Small intestine (tissue), 7 donors: ENCODE measurements around the gene RASA4B. TPM values are rescaled to one million over a fixed set of nuclear protein-coding genes. Genes with fewer than 3 reads are reported as not detected.
"Not testable (repeated sequence)": the region's sequence is repeated elsewhere in the genome, so short reads cannot be mapped to it uniquely, and the experiment has no call there.

Source experiments
- DNase-seq, 2 donors: peaks; one replicate each; pipeline versions ENCODE4 v3.0.0 to v3.0.0-alpha.2; 2013
- FAIRE-seq: peaks from 2 replicates; lab custom pipeline; 2012; peaks lifted over from hg19 to GRCh38; lab: Jason Lieb, UNC
- H3K27ac ChIP-seq, 3 donors: one replicate each; pipeline ENCODE4 v1.5.1; 2013; ENCODE audit warnings: low read length in 2 of 3, mild to moderate bottlenecking in 2 of 3, control low read depth in 1 of 3, inconsistent platforms in 1 of 3, low read depth in 1 of 3, moderate library complexity in 1 of 3
- H3K27me3 ChIP-seq, 3 donors: one replicate each; pipeline ENCODE4 v1.6.1; 2013; ENCODE audit warnings: low read length in 3 of 3, inconsistent platforms in 1 of 3; ENCODE audit not compliant: control insufficient read depth in 3 of 3, insufficient read depth in 3 of 3
- H3K36me3 ChIP-seq, 3 donors: one replicate each; pipeline ENCODE4 v1.6.1; 2013; ENCODE audit warnings: low read length in 3 of 3, inconsistent platforms in 1 of 3, low read depth in 1 of 3, mild to moderate bottlenecking in 1 of 3, moderate library complexity in 1 of 3; ENCODE audit not compliant: control insufficient read depth in 3 of 3, insufficient read depth in 2 of 3
- H3K4me1 ChIP-seq, 3 donors: one replicate each; pipeline ENCODE4 v1.6.1; 2013; ENCODE audit warnings: low read length in 2 of 3, inconsistent platforms in 1 of 3, low read depth in 1 of 3, mild to moderate bottlenecking in 1 of 3, moderate library complexity in 1 of 3; ENCODE audit not compliant: control insufficient read depth in 3 of 3, insufficient read depth in 2 of 3
- H3K4me3 ChIP-seq, 3 donors: one replicate each; pipeline ENCODE4 v1.5.1; 2013; ENCODE audit warnings: low read length in 3 of 3, control low read depth in 1 of 3, inconsistent platforms in 1 of 3, low read depth in 1 of 3, mild to moderate bottlenecking in 1 of 3, moderate library complexity in 1 of 3
- H3K9me3 ChIP-seq, 2 donors: one replicate each; pipeline ENCODE4 v1.6.1; 2013; ENCODE audit warnings: low read depth in 1 of 2, low read length in 1 of 2; ENCODE audit not compliant: control insufficient read depth in 2 of 2, insufficient read depth in 1 of 2
- WGBS, 3 donors: extraction: QIAGEN DNeasy Blood & Tissue Kit; methylation state at CpG; one replicate each; pipeline ENCODE4 v1.1.7; 2013; 5-methylcytosine and 5-hydroxymethylcytosine counted together
- polyA plus RNA-seq, 4 donors: library from polyadenylated mRNA; stranded (reverse) in 3 of 4; unstranded in 1 of 4; fragments of 200-250 nt in 3 of 4; fragments of 120-200 nt in 1 of 4; gene quantifications; one replicate each; pipeline versions ENCODE4 v1.2.1 to v1.2.3, GENCODE V29; 2013
- donor health status: healthy with polysubstance abuse.
- donor health status: control.
- donor health status: control.
- donor health status: Bipolar disorder and iron deficiency.
- donor health status: healthy.

RASA4B gene
- polyA plus RNA-seq, 4 donors = 14.2 to 58.4 (median 35.7) TPM

GRCh38 chr7:102516951-102517350 is 626 bp downstream of the RASA4B start:
- DNase-seq, FAIRE-seq, H3K27ac ChIP-seq, H3K4me3 ChIP-seq, H3K36me3 ChIP-seq, H3K27me3 ChIP-seq, H3K4me1 ChIP-seq, H3K9me3 ChIP-seq: not testable (repeated sequence)
- no CpG with 5 or more reads among the region's 10 CpGs for WGBS, 3 donors

DNA sequence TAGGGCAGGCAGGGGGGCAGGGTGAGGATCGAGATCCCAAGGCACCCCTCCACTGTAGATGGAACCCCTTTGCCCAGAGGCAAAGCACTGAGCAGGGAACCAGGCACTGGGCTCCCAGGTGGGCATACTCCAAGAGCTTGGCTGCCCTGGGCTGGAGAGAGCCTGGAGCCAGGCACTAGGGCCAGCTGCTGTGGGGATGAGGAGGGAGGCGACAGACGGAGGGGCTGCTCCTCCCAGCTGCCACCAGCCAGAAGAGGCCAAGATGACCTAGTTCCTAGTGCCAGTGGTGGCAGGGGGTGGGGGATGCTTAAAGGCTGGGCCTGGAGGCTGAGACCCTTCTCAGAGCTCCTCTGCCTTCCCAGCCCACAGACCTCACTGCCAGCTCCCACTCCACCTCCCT is 1.7 kb downstream of the RASA4B start:
- WGBS, 3 donors = no CpG with 5 or more reads among the region's 3 CpGs
- H3K36me3 ChIP-seq, H3K9me3 ChIP-seq, H3K4me1 ChIP-seq, FAIRE-seq, DNase-seq, H3K27me3 ChIP-seq, H3K27ac ChIP-seq, H3K4me3 ChIP-seq: not testable (repeated sequence)

GRCh38 chr7:102514881-102515721 is 2.5 kb downstream of the RASA4B start:
- H3K27ac ChIP-seq, H3K36me3 ChIP-seq, H3K9me3 ChIP-seq, H3K27me3 ChIP-seq, H3K4me1 ChIP-seq, FAIRE-seq, H3K4me3 ChIP-seq, DNase-seq: not testable (repeated sequence)
- 59 to 80% methylated on average over 1 to 3 of the region's 15 CpGs; no CpG with 5 or more reads in 1 of the 3 donors for WGBS, 3 donors

GRCh38 chr7:102512642-102513221 is 4.8 kb downstream of the RASA4B start:
- not testable (repeated sequence) for H3K4me3 ChIP-seq, FAIRE-seq

DNA sequence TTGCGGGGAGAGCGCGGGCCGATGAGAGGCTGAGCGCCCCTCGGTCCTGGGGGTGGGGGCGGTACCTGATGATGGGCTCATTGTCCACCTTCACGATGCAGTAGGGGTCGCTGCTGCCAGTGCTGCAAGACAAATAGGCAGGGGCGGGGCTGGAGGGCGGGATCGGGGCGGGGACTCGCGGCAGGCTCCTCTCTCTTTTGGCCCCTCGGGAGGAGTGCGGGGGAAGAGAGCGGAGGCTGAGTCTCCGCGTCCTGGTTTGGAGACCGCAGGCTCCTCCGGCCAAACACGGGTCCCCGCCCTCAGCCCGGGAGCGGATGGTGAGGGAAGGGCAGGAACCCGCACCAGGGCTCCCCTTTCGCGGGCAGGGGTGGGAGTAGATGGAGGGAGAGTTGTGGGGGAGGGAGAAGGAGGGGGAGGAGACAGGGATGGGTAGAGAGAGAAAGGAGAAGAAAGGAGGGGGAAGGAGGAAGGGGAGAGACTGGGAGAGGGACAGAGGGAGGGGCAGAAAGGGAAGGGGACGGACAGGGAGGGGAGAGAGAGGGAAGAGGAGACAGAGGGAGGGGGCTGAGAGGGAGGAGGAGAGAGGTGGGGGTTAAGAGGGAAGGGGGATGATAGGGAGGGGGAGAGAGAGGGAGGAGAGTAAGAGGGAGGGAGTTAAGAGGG is 5.6 kb downstream of the RASA4B start:
- H3K36me3 ChIP-seq, H3K4me1 ChIP-seq, H3K4me3 ChIP-seq, H3K27me3 ChIP-seq, FAIRE-seq, DNase-seq, H3K27ac ChIP-seq, H3K9me3 ChIP-seq: not testable (repeated sequence)
- WGBS, 3 donors = no CpG with 5 or more reads among the region's 30 CpGs

More at GRCh38 chr7:102512642-102513221, 4.8 kb downstream of the RASA4B start:
- peak overlapping the region in 1 of 3 donors; percentile 65 for H3K27ac ChIP-seq
- not testable (repeated sequence) for H3K27me3 ChIP-seq, H3K9me3 ChIP-seq, H3K4me1 ChIP-seq, H3K36me3 ChIP-seq
- 29 to 66% (median 29%) methylated on average over 3 to 5 of the region's 5 CpGs for WGBS, 3 donors
- peak; percentile 1 to 53 for DNase-seq

- not testable (repeated sequence) for FAIRE-seq, H3K36me3 ChIP-seq, H3K4me3 ChIP-seq, H3K27me3 ChIP-seq, DNase-seq, H3K4me1 ChIP-seq, H3K27ac ChIP-seq, H3K9me3 ChIP-seq
- WGBS, 3 donors = 65 to 78% (median 74%) methylated on average over 4 to 5 of the region's 8 CpGs
Observed at GRCh38 chr7:102510575-102510974, 7.0 kb downstream of the RASA4B start.

GRCh38 chr7:102507410-102508088 is 10.0 kb downstream of the RASA4B start:
- not testable (repeated sequence) for H3K27ac ChIP-seq, H3K4me1 ChIP-seq, H3K27me3 ChIP-seq, FAIRE-seq, H3K4me3 ChIP-seq, H3K9me3 ChIP-seq, DNase-seq, H3K36me3 ChIP-seq
- WGBS, 3 donors = 84 to 100% (median 88%) methylated on average over 2 of the region's 8 CpGs
